Right lobe of liver (tissue), 4 donors: ENCODE results near the gene ZEB1.

Experiments
- CTCF ChIP-seq, 4 donors: fragments of 200-600 bp in 3 of 4; fragments of 450-650 bp in 1 of 4; IDR thresholded peaks; one replicate each; pipeline versions ENCODE4 v1.5.1 to v1.8.0; 2016 to 2022; ENCODE audit warnings: antibody characterized with exemption in 4 of 4, mild to moderate bottlenecking in 2 of 4
- POLR2A ChIP-seq: fragments of 450-650 bp; IDR thresholded peaks from one replicate; pipeline ENCODE4 v1.6.1; 2017; ENCODE audit warnings: antibody characterized with exemption, mild to moderate bottlenecking
- donor health status: DM: no; HTN: no; CAD: no.
- donor health status: DM: no; HTN: no; CAD: no.
- donor health status: DM: no; HTN: yes; CAD: no.

GRCh38 chr10:31322647-31323046 lies 3.6 kb downstream of the ZEB1 start:
- TF ChIP-seq CTCF (IDR thresholded peaks at IDR 0.05) (peak in 2 of 4 donors; percentile 15 to 20), POLR2A (no peak)
